Colonic mucosa (tissue), 4 donors: ENCODE results near the gene PTPRF. TPM values are rescaled to one million over a fixed set of nuclear protein-coding genes. Genes with fewer than 3 reads are reported as not detected.

ENCODE experiments used
- DNase-seq: peaks from one replicate; pipeline ENCODE4 v3.0.0-alpha.2; 2020
- H3K27ac ChIP-seq: fragments of 200-600 bp; one replicate; pipeline ENCODE4 v1.8.0; 2021
- H3K27me3 ChIP-seq: fragments of 200-600 bp; one replicate; pipeline ENCODE4 v1.8.0; 2021
- H3K36me3 ChIP-seq: fragments of 200-600 bp; one replicate; pipeline ENCODE4 v1.8.0; 2021
- H3K4me1 ChIP-seq: fragments of 200-600 bp; one replicate; pipeline ENCODE4 v1.8.0; 2021; ENCODE audit warnings: mild to moderate bottlenecking
- H3K4me3 ChIP-seq: fragments of 200-600 bp; one replicate; pipeline ENCODE4 v1.8.0; 2021
- H3K9ac ChIP-seq, 2 donors: one replicate each; pipeline ENCODE4 v1.7.0; 2013; ENCODE audit warnings: control low read depth in 2 of 2, low read depth in 2 of 2, low read length in 2 of 2
- H3K9me3 ChIP-seq: fragments of 200-600 bp; one replicate; pipeline ENCODE4 v1.8.0; 2021
- CTCF ChIP-seq: fragments of 200-600 bp; IDR thresholded peaks from one replicate; pipeline ENCODE4 v1.8.0; 2022; ENCODE audit warnings: antibody characterized with exemption, mild to moderate bottlenecking
- intact Hi-C: fragments of 100-400 bp; cut with DNase I; formaldehyde crosslinking; loops from one replicate; pipeline ENCODE4 v1.14.1; 2022
- total RNA-seq, 2 donors: library from RNA; stranded (reverse); fragmentation: NEBNext Ultra II Directional in 1 of 2; extraction: Animal tissue kit (Norgen Biotek cat#: 25700) in 1 of 2; gene quantifications; one replicate each; pipeline ENCODE4 v1.2.1, GENCODE V29; 2021
- donor health status: healthy.
- donor health status: DM: no; HTN: no; CAD: no.
- donor health status: DM: no; HTN: no; CAD: no.

PTPRF gene
- total RNA-seq, 2 donors from 2014 or later, result 351 to 449 TPM

GRCh38 chr1:43557744-43558245 lies 27.1 kb downstream of the PTPRF start:
- peak; percentile 87 for DNase-seq

GRCh38 chr1:43558346-43558841 lies 27.7 kb downstream of the PTPRF start:
- H3K4me3 ChIP-seq, result peak overlapping the region; percentile 5
- intact Hi-C loops, result no loop called here
- H3K9ac ChIP-seq, result peak overlapping the region; percentile 77 to 79
- DNase-seq, result peak; percentile 63
- H3K4me1 ChIP-seq, result peaks cover 10% of the 10 kb centered on the region
- no peaks in the 10 kb centered on the region for H3K36me3 ChIP-seq
- H3K9me3 ChIP-seq, result no peaks in the 10 kb centered on the region
- peak overlapping the region; percentile 83 for H3K27ac ChIP-seq
- H3K27me3 ChIP-seq, result no peaks in the 10 kb centered on the region
- TF ChIP-seq CTCF, result no peak

More at GRCh38 chr1:43557744-43558245, 27.1 kb downstream of the PTPRF start:
- Histone ChIP-seq H3K36me3 (no peaks in the 10 kb centered on the region), H3K27me3 (no peaks in the 10 kb centered on the region), H3K9ac (peak overlapping the region; percentile 79), H3K4me1 (peaks cover 10% of the 10 kb centered on the region), H3K27ac (peak overlapping the region; percentile 83), H3K4me3 (peak overlapping the region; percentile 5), H3K9me3 (no peaks in the 10 kb centered on the region)
- no peak for TF ChIP-seq CTCF
- intact Hi-C loops, result no loop called here

GRCh38 chr1:43559714-43560113 lies 29.0 kb downstream of the PTPRF start:
- no peak for TF ChIP-seq CTCF
- Histone ChIP-seq H3K4me1 (peaks cover 10% of the 10 kb centered on the region), H3K9me3 (no peaks in the 10 kb centered on the region), H3K27ac (no peak overlapping the region), H3K27me3 (no peaks in the 10 kb centered on the region), H3K4me3 (no peak overlapping the region), H3K9ac (no peak overlapping the region), H3K36me3 (no peaks in the 10 kb centered on the region)
- intact Hi-C loops, result no loop called here
- DNase-seq, result no peak

GRCh38 chr1:43560286-43560685 lies 29.6 kb downstream of the PTPRF start:
- Histone ChIP-seq H3K9me3 (no peaks in the 10 kb centered on the region), H3K36me3 (no peaks in the 10 kb centered on the region), H3K27me3 (no peaks in the 10 kb centered on the region), H3K4me3 (no peak overlapping the region), H3K4me1 (peaks cover 10% of the 10 kb centered on the region), H3K9ac (no peak overlapping the region), H3K27ac (no peak overlapping the region)
- TF ChIP-seq CTCF, result no peak
- intact Hi-C loops, result no loop called here
- no peak for DNase-seq

GRCh38 chr1:43563876-43564539 lies 33.3 kb downstream of the PTPRF start:
- Histone ChIP-seq H3K27ac (no peak overlapping the region), H3K4me3 (no peak overlapping the region), H3K27me3 (no peaks in the 10 kb centered on the region), H3K9ac (no peak overlapping the region), H3K9me3 (no peaks in the 10 kb centered on the region), H3K4me1 (peaks cover under 1% of the 10 kb centered on the region), H3K36me3 (no peaks in the 10 kb centered on the region)
- DNase-seq, result no peak
- no peak for TF ChIP-seq CTCF
- intact Hi-C loops, result no loop called here
